GM12878 (cell line): ENCODE data around the gene TCF7. TPM values are rescaled to one million over a fixed set of nuclear protein-coding genes. Genes with fewer than 3 reads are reported as not detected.

Experiments
- ATAC-seq: fragments of 200-7000 bp; cut with Tn5 transposase; 3 replicates; pipeline ENCODE4 v1.9.1; 2020; ENCODE audit warnings: mild to moderate bottlenecking, moderate library complexity
- BruUV-seq: library from RNA; stranded (reverse); fragments of 400-500 nt; replicated peaks from 2 replicates; lab custom pipeline; 2021; lab: Mats Ljungman, UMichigan
- CTCF ChIA-PET: fragments of 300-600 bp; sonication (Branson Sonifier 250); formaldehyde crosslinking; extraction: SDS; loops from one replicate; lab custom pipeline; 2021; ENCODE audit warnings: inconsistent platforms; lab: Yijun Ruan, JAX
- POLR2A ChIA-PET: fragments of 350-600 bp; formaldehyde crosslinking; extraction: SDS; loops from one replicate; lab custom pipeline; 2021; ENCODE audit warnings: inconsistent platforms; lab: Charles Lee
- RAD21 ChIA-PET: fragments of 300-600 bp; sonication (Branson Sonifier 250); formaldehyde crosslinking; loops from one replicate; lab custom pipeline; 2023; ENCODE audit warnings: antibody characterized with exemption; ENCODE audit not compliant: unreplicated experiment; lab: Charles Lee
- SMC1A ChIA-PET: fragments of 300-600 bp; sonication (Branson Sonifier 250); formaldehyde crosslinking; loops from one replicate; lab custom pipeline; 2023; ENCODE audit not compliant: unreplicated experiment, uncharacterized antibody; lab: Charles Lee
- DNase-seq: peaks from one replicate; pipeline ENCODE4 v3.0.0-alpha.2; 2011; ENCODE audit warnings: low read depth, low spot score
- FAIRE-seq: peaks from 3 replicates; lab custom pipeline; 2011; peaks lifted over from hg19 to GRCh38; lab: Jason Lieb, UNC
- H2AFZ ChIP-seq: 2 replicates; pipeline ENCODE4 v1.6.0; 2011; ENCODE audit warnings: low read depth, low read length, control low read depth; ENCODE audit not compliant: control insufficient read depth
- H3K27ac ChIP-seq: 2 replicates; pipeline ENCODE4 v1.5.1; 2011; ENCODE audit warnings: control low read depth; ENCODE audit not compliant: control insufficient read depth, insufficient read depth
- H3K27me3 ChIP-seq, 2 experiments: replicated peaks in 1 of 2; 2 replicates each; pipeline versions ENCODE4 v1.6.0 to v1.6.1; 2011; ENCODE audit warnings: low read length in 1 of 2; ENCODE audit not compliant: control insufficient read depth in 2 of 2, insufficient read depth in 2 of 2
- H3K36me3 ChIP-seq, 2 experiments: 2 replicates each; pipeline ENCODE4 v1.5.1; 2011; ENCODE audit warnings: low read length in 1 of 2; ENCODE audit not compliant: control insufficient read depth in 2 of 2, insufficient read depth in 2 of 2
- H3K4me1 ChIP-seq: 2 replicates; pipeline ENCODE4 v1.6.1; 2011; ENCODE audit warnings: mild to moderate bottlenecking, low read length, moderate library complexity, mixed read lengths; ENCODE audit not compliant: control insufficient read depth, insufficient read depth
- H3K4me2 ChIP-seq: 2 replicates; pipeline ENCODE4 v1.6.0; 2011; ENCODE audit warnings: control low read depth; ENCODE audit not compliant: control insufficient read depth, insufficient read depth
- H3K4me3 ChIP-seq: fragments of 200-600 bp; sonication (generic); 2 replicates; pipeline ENCODE4 v1.5.1; 2016
- H3K79me2 ChIP-seq: 2 replicates; pipeline ENCODE4 v1.6.0; 2011; ENCODE audit warnings: low read length; ENCODE audit not compliant: control insufficient read depth, insufficient read depth
- H3K9ac ChIP-seq: 2 replicates; pipeline ENCODE4 v1.8.0; 2011; ENCODE audit warnings: low read length, control low read depth, mixed read lengths; ENCODE audit not compliant: control insufficient read depth, insufficient read depth
- H3K9me3 ChIP-seq: replicated peaks from 3 replicates; pipeline ENCODE4 v1.5.1; 2011; ENCODE audit warnings: mild to moderate bottlenecking, low read length; ENCODE audit not compliant: control insufficient read depth, insufficient read depth
- H4K20me1 ChIP-seq: 2 replicates; pipeline ENCODE4 v1.6.0; 2011; ENCODE audit not compliant: control insufficient read depth, insufficient read depth
- BACH1 ChIP-seq: fragments of 450-650 bp; IDR thresholded peaks from 2 replicates; pipeline ENCODE4 v1.6.1; 2017; ENCODE audit warnings: mild to moderate bottlenecking, borderline replicate concordance
- JUNB ChIP-seq: IDR thresholded peaks from 2 replicates; pipeline ENCODE4 v1.6.1; 2016; ENCODE audit warnings: antibody characterized with exemption, mild to moderate bottlenecking
- KDM1A ChIP-seq: fragments of 200-600 bp; sonication (generic); IDR thresholded peaks from 2 replicates; pipeline ENCODE4 v1.6.1; 2016; ENCODE audit warnings: borderline replicate concordance
- POLR2AphosphoS2 ChIP-seq: IDR thresholded peaks from 2 replicates; pipeline ENCODE4 v1.6.1; 2011; ENCODE audit warnings: low read depth, mild to moderate bottlenecking, low read length, improper control_type of control experiment, moderate library complexity
- SIX5 ChIP-seq: IDR thresholded peaks from 2 replicates; pipeline ENCODE4 v1.6.1; 2011; ENCODE audit warnings: mild to moderate bottlenecking, low read depth, low read length, moderate library complexity; ENCODE audit not compliant: severe bottlenecking
- ZSCAN29 ChIP-seq: fragments of 450-650 bp; IDR thresholded peaks from 2 replicates; pipeline ENCODE4 v1.6.1; 2017; ENCODE audit warnings: mild to moderate bottlenecking, moderate library complexity
- WGBS: methylation state at CpG from one replicate; pipeline ENCODE4 v1.1.6; 2016; ENCODE audit warnings: low lambda C conversion rate; ENCODE audit not compliant: insufficient replicate concordance, insufficient coverage; ENCODE audit errors: missing lambda C conversion rate; 5-methylcytosine and 5-hydroxymethylcytosine counted together
- in situ Hi-C: fragments of 300-500 bp; cut with MboI; formaldehyde crosslinking; loops from 9 replicates; pipeline ENCODE4 v1.14.3; 2018; ENCODE audit warnings: mixed read lengths
- intact Hi-C: fragments of 100-400 bp; cut with micrococcal nuclease; formaldehyde crosslinking; loops from one replicate; pipeline ENCODE4 v1.14.2; 2022; ENCODE audit not compliant: unreplicated experiment
- polyA plus RNA-seq, 11 experiments: library from polyadenylated mRNA; depleted of rRNA in 4 of 11; unstranded in 6 of 11; stranded (reverse) in 5 of 11; fragments of >200 nt; fragmentation: Nextera tagmentation in 4 of 11; fragmentation: Illumina TruSeq in 1 of 11; extraction: Ambion mirVana in 4 of 11; extraction: Trizol in 1 of 11; gene quantifications; 1 replicate in 1 of 11; 2 replicates in 10 of 11; pipeline versions ENCODE4 v1.2.1 to v1.2.3, GENCODE V29; 2011 to 2016; ENCODE audit warnings: inconsistent platforms in 2 of 11, missing spikeins in 2 of 11, low read depth in 1 of 11
- total RNA-seq, 4 experiments: library from RNA; depleted of rRNA in 3 of 4; stranded (reverse); fragments of >200 nt in 3 of 4; fragmentation: Illumina TruSeq in 1 of 4; extraction: Trizol in 1 of 4; gene quantifications; 2 replicates each; pipeline versions ENCODE4 v1.2.1 to v1.2.3, GENCODE V29; 2013 to 2021
- TF ChIP-seq, protein P1 (sequence below): fragments of 450-650 bp; IDR thresholded peaks from 2 replicates; pipeline ENCODE4 v1.6.1; 2017; ENCODE audit warnings: mild to moderate bottlenecking, moderate library complexity

Gene TCF7
- total and polyA plus RNA-seq, 10 of the 15 experiments (the other 5 are each of a cell fraction or from before 2014, with no cell fraction given) = 10.0 to 60.2 (median 23.6) TPM

DNA sequence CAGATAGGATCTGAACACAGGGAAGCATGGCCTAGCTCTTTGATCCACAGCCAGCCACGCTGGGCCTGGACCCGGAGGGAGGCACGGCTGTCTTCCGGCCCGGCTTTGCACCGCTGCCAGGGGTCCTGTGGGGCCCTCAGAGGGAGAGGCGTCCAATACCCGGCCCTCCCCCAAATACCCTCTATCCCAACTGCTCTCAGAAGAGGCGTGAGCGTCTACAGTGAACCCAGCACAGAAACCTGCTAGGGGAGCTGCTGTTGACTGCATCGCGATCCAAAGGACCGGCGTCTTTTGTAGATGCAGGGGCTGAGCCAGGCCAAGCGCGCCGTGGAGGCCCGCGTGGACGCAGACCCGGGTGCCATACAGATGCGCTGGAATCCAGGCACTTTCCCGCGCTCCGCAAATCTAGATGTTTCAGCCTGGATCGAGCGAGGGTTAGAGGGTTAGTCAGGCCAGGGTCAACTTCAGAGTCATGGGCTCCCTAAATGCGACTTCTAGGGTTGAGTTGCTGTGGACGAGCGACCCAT lies 1.1 kb upstream of the TCF7 start:
- H3K79me2 ChIP-seq = peaks cover 23% of the 10 kb centered on the region
- in situ Hi-C loops (no loop called here), intact Hi-C loops (loop anchor here (2.0 kb wide), 1 partner anchor 13 kb away; no protein-coding TSS in a partner anchor)
- 65% methylated on average over 30 of the region's 30 CpGs for WGBS
- ChIA-PET SMC1A (interaction anchor here (1.5 to 11.4 kb wide), 5 partner anchors 9 to 73 kb away, joined by 5 to 152 read pairs (median 5); no protein-coding TSS in a partner anchor), RAD21 (interaction anchor here (4.6 to 10.8 kb wide), 3 partner anchors 13 to 73 kb away, joined by 27 to 123 read pairs (median 90); no protein-coding TSS in a partner anchor), POLR2A (interaction anchor here (0.5 to 11.6 kb wide), 6 partner anchors 8 to 429 kb away, joined by 3 to 291 read pairs (median 5); no protein-coding TSS in a partner anchor), CTCF (interaction anchor here (1.2 to 10.7 kb wide), 7 partner anchors 12 to 117 kb away, joined by 3 to 112 read pairs (median 24); no protein-coding TSS in a partner anchor)
- peaks cover 40% of the 10 kb centered on the region for H3K4me1 ChIP-seq
- peak overlapping the region; percentile 56 for H3K27ac ChIP-seq
- H3K9ac ChIP-seq = peak overlapping the region; percentile 69; the same call in 1 of the 2 replicates
- peak overlapping the region; percentile 100 for H3K4me2 ChIP-seq
- no peak for FAIRE-seq
- no peaks in the 10 kb centered on the region; a peak in 1 of 4 replicates for H3K27me3 ChIP-seq
- no peak for ATAC-seq
- no peak overlapping the region; the same call in 1 of the 2 replicates for H2AFZ ChIP-seq
- H3K4me3 ChIP-seq = peak overlapping the region; percentile 77; the same call in 1 of the 2 replicates
- BruUV-seq = no TSS peak
- H4K20me1 ChIP-seq = no peaks in the 10 kb centered on the region
- DNase-seq = no peak
- H3K9me3 ChIP-seq = no peaks in the 10 kb centered on the region
- TF ChIP-seq BACH1 = 0 out of 2 replicates have a peak, but pooled peaks have one; percentile 29
- TF ChIP-seq KDM1A = no peak
- TF ChIP-seq, protein P1, sequence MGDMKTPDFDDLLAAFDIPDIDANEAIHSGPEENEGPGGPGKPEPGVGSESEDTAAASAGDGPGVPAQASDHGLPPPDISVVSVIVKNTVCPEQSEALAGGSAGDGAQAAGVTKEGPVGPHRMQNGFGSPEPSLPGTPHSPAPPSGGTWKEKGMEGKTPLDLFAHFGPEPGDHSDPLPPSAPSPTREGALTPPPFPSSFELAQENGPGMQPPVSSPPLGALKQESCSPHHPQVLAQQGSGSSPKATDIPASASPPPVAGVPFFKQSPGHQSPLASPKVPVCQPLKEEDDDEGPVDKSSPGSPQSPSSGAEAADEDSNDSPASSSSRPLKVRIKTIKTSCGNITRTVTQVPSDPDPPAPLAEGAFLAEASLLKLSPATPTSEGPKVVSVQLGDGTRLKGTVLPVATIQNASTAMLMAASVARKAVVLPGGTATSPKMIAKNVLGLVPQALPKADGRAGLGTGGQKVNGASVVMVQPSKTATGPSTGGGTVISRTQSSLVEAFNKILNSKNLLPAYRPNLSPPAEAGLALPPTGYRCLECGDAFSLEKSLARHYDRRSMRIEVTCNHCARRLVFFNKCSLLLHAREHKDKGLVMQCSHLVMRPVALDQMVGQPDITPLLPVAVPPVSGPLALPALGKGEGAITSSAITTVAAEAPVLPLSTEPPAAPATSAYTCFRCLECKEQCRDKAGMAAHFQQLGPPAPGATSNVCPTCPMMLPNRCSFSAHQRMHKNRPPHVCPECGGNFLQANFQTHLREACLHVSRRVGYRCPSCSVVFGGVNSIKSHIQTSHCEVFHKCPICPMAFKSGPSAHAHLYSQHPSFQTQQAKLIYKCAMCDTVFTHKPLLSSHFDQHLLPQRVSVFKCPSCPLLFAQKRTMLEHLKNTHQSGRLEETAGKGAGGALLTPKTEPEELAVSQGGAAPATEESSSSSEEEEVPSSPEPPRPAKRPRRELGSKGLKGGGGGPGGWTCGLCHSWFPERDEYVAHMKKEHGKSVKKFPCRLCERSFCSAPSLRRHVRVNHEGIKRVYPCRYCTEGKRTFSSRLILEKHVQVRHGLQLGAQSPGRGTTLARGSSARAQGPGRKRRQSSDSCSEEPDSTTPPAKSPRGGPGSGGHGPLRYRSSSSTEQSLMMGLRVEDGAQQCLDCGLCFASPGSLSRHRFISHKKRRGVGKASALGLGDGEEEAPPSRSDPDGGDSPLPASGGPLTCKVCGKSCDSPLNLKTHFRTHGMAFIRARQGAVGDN = peak; percentile 16; the same call in 1 of the 2 replicates
- 0 out of 2 replicates have a peak, but pooled peaks have one; percentile 6 for TF ChIP-seq POLR2AphosphoS2
- no peak for TF ChIP-seq JUNB
- TF ChIP-seq ZSCAN29 = 0 out of 2 replicates have a peak, but pooled peaks have one; percentile 15
- no peak for TF ChIP-seq SIX5
- peaks cover 0 to 3% of the 10 kb centered on the region in 2 experiments; a peak in 1 of 4 replicates for H3K36me3 ChIP-seq
